ENCODE results near the gene ADIPOQ.
"Not testable (repeated sequence)": the region's sequence is repeated elsewhere in the genome, so short reads cannot be mapped to it uniquely, and the experiment has no call there.

Gene ADIPOQ

DNA sequence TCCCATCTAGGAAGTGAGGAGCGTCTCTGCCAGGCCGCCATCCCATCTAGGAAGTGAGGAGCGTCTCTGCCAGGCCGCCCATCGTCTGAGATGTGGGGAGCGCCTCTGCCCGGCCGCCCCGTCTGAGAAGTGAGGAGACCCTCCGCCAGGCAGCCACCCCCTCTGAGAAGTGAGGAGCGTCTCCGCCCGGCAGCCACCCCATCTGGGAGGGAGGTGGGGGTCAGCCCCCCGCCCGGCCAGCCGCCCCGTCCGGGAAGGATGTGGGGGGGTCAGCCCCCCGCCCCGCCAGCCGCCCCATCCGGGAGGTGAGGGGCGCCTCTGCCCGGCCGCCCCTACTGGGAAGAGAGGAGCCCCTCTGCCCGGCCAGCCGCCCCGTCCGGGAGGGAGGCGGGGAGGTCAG is 31.3 kb downstream of the ADIPOQ start:
- not testable (repeated sequence) for DNase-seq

DNA sequence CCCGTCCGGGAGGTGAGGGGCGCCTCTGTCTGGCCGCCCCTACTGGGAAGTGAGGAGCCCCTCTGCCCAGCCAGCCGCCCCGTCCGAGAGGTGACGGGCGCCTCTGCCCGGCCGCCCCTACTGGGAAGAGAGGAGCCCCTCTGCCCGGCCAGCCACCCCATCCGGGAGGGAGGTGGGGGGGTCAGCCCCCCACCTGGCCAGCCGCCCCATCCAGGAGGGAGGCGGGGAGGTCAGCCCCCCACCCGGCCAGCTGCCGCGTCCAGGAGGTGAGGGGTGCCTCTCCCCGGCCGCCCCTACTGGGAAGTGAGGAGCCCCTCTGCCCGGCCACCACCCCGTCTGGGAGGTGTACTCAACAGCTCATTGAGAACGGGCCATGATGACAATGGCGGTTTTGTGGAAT is 31.7 kb downstream of the ADIPOQ start:
- DNase-seq: not testable (repeated sequence)

DNA sequence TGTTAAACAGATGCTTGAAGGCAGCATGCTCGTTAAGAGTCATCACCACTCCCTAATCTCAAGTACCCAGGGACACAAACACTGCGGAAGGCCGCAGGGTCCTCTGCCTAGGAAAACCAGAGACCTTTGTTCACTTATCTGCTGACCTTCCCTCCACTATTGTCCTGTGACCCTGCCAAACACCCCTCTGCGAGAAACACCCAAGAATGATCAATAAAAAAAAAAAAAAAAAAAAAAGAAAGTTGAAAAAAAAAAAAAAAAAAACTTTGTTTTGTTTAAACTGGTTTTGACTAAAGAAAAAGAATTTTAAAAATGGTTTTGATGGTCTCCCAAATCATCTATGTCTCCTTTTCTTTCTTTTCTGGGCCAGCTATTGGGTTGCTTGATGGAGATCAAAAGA is 32.3 kb downstream of the ADIPOQ start:
- not testable (repeated sequence) for DNase-seq

DNA sequence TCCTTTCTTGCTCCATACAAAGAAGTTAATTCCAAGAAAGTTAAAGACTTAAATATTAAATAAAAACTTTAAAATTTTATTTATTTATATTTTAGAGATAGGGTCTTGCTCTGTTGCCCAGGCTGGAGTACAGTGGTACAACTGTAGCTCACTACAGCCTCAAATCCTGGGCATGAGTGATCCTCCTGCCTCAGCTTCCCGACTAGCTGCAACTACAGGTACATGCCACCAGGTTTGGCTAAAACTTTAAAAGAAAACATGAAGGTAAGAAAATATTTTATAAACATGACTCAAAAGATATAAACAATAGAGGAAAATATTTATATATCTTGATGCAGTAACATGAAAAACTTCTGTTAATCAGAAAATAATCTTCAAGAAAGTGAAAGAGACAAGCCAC is 33.2 kb downstream of the ADIPOQ start:
- DNase-seq: no peak

DNA sequence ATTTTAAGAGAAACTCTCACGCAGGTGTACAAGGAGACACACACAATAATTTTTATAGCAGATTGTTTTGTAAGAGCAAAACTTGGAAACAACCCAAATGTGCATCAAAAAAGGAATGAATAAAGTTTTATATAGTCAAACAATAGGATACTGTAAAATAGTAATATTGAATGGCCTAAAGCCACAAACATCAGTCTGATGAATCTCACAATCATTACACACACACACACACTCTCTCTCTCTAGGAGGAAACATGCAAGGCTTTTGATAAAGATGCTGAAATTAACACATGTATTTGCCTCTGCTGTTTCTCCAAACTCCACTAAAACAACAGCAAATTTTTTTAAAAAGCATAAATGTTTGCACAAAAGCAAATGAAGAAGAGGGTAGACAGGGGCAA is 37.3 kb downstream of the ADIPOQ start:
- DNase-seq: no peak

DNA sequence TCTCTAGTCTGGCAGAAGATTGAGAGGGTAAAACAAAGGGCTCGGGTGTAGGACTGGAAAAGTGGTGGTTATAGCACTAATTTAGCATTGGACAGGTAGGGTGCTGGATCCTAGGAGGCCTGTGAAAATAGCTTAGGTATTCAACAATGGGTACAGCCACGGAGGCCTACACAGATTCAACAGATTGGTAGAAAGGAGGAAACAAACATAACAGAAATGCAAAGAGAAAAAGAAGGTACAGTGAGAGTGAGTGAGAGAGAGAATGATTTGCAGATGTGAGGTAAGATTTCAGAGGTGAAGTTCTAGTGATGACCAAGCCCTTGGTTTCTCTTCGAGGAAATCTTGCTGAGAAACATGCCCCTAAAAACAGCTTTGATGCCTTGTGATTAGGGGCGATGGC is 37.9 kb downstream of the ADIPOQ start:
- DNase-seq: no peak

DNA sequence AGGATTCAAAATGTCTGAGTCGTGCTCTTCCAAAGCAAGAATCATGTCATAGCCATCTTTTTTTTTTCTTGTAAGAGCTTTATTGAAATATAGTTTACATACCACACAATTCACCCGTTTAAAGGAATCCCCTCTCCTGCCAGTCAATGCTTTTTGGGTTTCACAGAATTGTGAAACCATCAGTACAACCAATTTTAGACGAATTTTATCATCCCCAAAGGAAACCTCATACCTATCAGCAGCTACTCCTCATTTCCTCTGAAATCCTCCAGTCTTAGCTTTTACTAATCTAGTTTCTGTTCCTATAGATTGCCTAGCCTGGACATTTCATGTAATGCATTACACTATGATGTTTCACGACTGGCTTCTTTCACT is 39.6 kb downstream of the ADIPOQ start:
- no peak for DNase-seq

DNA sequence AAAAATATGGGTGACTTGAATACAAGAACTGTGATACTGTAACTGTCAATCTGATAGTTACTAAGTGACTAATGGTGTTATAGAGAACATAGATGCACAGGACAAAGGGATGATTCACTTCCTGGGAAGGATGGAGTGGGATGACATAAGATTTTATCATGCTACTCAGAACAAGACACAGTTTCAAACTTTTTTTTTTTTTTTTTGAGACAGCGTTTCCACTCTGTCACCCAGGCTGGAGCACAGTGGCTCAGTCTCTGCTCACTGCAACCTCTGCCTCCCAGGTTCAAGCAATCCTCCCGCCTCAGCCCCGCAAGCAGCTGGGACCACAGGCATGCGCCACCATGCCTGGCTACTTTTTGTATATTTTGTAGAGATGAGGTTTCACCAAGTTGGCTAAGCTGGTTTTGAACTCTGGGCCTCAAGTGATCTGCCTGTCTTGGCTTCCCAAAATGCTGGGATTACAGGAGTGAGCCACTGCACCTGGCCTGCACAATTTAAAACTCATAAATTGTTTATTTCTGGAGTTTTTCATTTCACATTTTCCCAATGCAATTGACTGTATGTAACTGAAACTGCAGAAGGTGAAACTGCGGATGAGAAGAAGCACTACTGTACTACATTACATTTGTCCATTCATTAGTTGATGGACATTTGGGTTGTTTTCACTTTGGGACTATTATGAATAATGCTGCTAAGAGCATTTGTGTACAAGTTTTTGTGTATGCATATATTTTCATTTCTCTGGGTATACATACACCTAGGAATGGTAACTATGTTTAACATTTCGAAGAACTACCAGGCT is 40.6 kb downstream of the ADIPOQ start:
- DNase-seq: peak in 1 of 2 donors; percentile 87

DNA sequence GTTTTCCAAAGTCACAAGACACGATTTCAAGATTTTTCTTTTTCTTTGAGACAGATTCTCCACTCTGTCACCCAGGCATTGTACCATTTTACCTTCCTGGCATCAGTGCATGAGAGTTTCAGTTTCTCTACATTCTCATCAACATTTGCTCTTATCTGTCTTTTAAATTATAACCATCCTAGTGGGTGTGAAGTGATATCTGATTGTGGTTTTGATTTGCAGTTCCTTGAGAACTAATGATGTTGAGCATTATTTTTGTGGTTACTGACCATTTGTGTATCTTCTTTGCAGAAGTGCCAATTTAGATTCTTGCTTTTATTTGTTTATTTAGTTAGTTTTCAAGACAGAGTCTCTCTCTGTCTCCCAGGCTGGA is 41.2 kb downstream of the ADIPOQ start:
- DNase-seq: no peak

DNA sequence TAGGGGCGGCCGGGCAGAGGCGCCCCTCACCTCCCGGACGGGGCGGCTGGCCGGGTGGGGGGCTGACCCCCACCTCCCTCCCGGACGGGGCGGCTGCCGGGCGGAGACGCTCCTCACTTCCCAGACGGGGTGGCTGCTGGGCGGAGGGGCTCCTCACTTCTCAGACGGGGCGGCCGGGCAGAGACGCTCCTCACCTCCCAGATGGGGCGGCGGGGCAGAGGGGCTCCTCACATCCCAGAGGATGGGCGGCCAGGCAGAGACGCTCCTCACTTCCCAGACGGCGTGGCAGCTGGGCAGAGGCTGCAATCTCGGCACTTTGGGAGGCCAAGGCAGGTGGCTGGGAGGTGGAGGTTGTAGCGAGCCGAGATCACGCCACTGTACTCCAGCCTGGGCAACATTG is 42.4 kb downstream of the ADIPOQ start:
- not testable (repeated sequence) for DNase-seq

DNA sequence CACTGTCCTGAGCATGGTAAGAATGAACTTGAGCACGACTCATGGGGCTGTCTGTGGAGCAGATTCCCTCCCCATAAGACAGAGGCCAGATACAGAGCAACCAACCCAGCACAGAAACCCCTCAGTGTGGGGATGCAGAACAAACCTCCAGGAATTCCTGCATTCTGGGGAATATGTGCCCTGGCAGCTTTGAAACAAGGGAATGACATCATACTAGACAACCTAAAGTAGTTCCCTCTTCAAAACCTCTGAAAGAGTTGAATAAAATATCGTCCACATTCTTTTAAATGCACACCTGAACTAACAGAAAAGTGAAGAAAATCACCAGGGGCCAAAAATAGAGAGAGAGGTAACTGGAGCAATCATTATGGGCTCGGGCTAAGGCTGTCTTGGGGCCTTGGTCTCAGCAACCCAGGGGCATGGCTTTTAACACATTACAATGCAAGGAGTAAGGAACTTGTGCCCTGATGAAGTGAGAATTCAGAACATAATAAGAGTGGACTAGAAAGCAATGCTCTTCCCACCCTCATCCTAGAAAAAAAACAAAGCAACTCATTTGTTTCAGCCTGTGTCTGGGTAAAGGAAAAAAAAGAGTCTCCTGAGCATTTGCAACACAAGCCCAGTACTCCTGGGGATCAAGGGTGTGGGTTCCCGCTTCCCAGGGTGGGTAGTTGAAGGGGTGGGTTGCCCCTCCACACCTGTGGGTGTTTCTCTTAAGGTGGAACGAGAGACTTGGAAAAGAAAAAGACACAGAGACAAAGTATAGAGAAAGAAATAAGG is 43.9 kb downstream of the ADIPOQ start:
- DNase-seq: no peak

DNA sequence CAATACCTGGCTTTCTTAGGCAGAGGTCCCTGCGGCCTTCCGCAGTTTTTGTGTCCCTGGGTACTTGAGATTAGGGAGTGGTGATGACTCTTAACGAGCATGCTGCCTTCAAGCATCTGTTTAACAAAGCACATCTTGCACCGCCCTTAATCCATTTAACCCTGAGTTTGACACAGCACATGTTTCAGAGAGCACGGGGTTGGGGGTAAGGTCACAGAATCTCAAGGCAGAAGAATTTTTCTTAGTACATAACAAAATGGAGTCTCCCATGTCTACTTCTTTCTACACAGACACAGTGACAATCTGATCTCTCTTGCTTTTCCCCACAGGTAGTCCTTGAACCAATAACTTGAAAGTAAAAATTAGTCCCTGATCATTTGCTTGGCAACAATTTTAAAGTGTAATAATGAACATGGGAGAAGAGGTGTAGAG is 45.0 kb downstream of the ADIPOQ start:
- not testable (repeated sequence) for DNase-seq

DNA sequence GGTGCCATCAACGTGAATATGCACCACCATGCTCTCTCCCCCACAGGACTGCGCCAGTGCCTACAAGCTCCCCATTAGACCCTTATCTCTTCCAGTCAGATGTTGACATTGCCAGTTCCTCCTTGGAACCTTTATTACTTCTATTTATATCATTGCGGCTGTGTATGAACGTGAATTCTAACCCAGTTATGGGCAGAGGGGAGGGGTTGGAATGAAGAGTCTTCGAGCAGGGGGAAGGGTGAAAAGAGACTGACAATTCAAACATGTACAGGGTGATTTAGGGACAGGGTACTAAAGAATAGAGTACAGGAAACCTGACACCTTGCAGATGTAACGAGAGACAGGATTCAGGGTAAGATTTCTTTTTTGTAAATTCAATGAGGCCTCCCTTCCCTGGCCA is 46.1 kb downstream of the ADIPOQ start:
- DNase-seq: peak in 1 of 2 donors; percentile 93

DNA sequence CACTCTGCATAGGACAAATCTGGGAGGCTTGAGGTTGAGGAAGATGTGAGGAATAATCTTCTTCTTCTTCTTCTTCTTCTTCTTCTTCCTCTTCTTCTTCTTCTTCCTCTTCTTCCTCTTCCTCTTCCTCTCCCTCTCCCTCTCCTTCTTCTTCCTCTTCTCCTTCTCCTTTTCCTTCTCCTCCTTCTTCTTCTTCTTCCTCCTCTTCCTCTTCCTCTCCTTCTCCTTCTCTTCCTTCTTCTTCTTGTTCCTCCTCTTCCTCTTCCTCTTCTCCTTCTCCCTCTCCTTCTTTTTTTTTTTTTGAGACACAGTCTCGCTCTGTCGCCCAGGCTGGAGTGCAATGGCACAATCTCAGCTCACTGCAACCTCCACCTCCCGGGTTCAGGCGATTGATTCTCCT is 47.2 kb downstream of the ADIPOQ start:
- not testable (repeated sequence) for DNase-seq

DNA sequence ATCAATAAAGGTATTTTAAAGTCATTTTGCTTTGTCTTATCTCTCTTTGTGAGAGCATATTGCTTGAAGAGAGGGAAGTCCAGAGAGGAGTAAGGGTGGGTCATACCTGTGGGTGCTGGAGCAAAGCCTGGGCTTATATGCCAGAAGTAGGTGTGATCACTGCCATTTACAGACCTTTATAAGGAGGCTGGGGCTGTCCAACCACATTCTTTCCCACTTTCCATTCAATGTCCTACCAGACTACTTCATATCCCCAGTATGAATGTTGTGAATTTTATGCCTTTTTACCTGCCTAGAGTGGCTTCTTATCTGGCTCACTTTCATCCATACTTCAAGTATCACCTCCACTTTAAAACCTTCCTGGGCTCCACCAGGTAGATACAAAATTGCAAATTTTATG is 48.4 kb downstream of the ADIPOQ start:
- DNase-seq: no peak

DNA sequence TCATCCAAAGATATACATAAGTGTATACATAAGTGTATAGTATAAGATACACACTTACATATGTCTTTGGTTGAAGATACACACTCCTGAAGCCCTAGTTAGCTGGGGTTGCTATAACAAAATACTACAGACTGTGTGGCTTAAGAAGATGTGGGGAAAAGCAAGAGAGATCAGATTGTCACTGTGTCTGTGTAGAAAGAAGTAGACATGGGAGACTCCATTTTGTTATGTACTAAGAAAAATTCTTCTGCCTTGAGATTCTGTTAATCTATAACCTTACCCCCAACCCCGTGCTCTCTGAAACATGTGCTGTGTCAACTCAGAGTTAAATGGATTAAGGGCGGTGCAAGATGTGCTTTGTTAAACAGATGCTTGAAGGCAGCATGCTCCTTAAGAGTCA is 50.6 kb downstream of the ADIPOQ start:
- not testable (repeated sequence) for DNase-seq

DNA sequence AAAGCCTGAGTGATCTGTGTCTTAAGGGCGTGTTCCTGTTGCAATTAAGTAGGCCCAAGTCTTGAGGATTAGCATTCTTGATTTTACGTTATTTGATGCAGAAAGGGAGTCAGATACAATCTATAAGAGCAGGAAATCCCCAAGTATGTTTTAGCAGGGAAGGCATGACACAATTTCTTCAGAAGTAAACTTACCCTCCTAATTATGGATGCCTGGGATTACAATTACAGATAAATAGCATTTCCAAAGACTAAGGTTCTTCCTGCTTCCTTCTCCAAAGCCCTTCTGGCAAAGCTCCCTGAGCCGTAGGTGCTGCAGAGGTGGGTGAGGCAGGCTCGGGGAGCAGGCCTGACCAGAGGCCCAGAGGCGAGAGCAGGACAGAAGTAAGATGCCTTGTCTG is 52.9 kb downstream of the ADIPOQ start:
- no peak for DNase-seq

DNA sequence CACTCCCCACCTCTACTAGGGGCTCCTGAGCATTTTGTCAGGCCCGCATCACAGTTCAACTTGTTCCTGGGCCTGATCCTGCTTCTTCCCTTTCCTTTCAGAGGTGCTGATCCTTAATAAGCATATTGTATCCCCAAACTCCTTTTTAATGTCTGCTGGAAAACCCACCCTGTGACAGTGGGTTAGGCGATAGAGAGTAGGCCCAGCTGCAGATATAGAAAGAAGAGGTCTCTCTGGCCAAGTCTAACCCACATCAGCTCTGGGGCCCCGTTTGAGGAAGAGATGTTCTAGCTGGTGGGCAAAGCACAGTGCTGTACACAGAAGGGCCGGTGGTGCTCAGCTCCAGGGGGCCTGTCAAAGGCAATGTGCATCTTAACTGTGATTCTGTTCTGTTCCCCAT is 53.5 kb downstream of the ADIPOQ start:
- DNase-seq: no peak

DNA sequence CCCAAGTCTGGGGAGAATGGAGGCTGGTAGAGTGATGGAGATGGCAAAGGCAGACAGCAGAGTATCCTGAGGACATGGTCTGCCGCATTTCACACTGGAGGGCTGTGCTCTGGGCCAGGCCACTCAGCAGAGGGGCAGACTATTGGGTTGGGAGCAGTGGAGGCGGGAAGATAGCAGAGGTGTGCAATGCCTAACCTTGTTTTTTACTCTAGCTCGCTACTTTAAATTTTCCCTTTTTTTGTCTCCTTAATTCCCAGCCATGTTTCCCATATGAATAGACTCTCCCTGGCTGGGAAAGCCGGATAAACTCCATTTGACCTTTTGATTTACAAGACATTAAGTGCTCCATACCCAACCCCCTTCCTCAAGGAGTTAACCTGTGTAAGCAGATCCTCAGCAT is 54.4 kb downstream of the ADIPOQ start:
- no peak for DNase-seq

DNA sequence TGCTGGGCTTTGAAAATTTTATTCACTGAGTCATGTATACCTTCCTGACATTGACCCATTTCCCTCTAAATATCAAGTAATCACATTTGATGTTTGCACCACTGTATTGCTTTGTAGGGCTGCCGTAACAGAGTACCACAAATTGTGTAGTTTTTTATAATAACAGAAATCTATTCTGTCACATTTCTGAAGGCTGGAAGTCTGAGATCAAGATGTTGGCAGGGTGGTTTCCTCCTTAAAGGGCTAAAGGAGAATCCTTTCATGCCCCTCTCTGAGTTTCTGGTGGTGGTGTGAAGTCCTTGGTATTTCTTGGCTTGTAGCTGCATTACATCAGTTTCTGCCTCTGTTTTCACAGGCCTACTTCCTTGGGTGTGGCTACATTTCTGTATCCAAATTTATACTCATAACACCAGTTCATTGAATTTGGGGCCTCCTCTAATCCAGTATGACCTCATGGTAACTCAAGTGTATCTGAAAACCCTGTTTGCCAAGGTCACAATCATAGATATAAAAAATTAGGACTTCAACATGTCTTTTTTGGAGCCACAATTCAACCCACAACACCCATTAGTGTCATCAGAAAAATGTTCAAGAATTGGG is 58.7 kb downstream of the ADIPOQ start:
- no peak for DNase-seq

DNA sequence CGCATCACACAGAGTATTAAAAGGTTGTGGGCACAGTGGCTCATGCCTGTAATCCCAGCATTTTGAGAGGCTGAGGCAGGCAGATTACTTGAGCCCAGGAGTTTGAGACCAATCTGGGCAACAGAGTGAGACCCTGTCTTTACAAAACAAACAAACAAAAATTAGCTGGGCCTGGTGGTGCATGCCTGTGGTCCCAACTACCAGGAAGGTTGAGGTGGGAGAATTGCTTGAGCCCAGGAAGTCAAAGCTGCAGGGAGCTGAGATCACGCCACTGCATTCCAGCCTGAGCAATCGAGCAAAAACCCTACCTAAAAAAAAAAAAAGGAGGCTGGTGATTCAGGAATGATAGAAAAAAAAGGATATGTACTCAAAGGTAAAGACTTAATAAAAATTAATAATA is 59.6 kb downstream of the ADIPOQ start:
- DNase-seq: no peak

DNA sequence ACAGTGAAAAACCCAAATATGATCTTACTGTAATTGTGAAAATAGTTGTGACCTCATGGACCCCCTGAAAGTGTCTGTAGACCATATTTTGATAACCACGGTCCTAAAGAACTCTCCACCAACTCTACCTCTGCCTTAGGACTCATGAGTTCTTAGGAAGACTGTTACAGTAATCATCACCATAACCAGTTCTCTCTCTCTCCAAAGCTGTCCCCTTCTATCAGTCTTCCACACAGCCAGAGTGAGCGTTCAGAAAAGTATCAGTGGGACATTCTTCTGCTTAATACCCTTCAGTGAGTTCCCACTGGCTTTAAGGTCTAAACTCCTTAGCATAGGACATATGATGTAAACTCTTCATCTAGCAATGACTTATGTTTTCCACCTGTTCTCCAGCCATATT is 60.2 kb downstream of the ADIPOQ start:
- DNase-seq: no peak

DNA sequence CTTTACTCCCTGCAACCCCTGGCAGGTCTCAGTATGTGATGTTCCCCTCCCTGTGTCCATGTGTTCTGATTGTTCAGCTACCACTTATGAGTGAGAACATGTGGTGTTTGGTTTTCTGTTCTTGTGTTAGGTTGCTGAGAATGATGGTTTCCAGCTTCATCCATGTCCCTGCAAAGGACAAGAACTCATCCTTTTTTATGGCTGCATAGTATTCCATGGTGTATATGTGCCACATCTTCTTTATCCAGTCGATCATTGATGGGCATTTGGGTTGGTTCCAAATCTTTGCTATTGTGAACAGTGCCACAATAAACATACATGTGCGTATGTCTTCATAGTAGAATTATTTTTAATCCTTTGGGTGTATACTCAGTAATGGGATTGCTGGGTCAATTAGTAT is 61.2 kb downstream of the ADIPOQ start:
- DNase-seq: not testable (repeated sequence)

DNA sequence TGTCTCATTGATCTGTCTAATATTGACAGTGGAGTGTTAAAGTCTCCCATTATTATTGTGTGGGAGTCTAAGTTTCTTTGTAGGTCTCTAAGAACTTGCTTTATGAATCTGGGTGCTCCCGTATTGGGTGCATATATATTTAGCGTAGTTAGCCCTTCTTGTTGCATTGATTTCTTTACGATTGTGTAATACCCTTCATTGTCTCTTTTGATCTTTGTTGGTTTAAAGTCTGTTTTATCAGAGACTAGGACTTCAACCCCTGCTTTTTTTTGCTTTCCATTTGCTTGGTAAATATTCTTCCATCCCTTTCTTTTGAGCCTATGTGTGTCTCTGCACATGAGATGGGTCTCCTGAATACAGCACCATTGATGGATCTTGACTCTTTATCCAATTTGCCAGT is 64.6 kb downstream of the ADIPOQ start:
- DNase-seq: not testable (repeated sequence)
